DOHH2 (cell line): ENCODE measurements around the gene IL10RB.

ENCODE experiments used
- CTCF ChIP-seq: fragments of 200-600 bp; sonication (generic); IDR thresholded peaks from one replicate; pipeline ENCODE4 v1.5.1; 2014; ENCODE audit warnings: antibody characterized with exemption, mild to moderate bottlenecking, low read depth, low read length; ENCODE audit not compliant: poor library complexity, severe bottlenecking
- EZH2phosphoT487 ChIP-seq: fragments of 200-600 bp; sonication (generic); IDR thresholded peaks from 2 replicates; pipeline ENCODE4 v1.6.1; 2017; ENCODE audit warnings: borderline replicate concordance, mild to moderate bottlenecking, antibody characterized with exemption, low read length, moderate library complexity, mixed read lengths

GRCh38 chr21:33313183-33313582, 47.0 kb downstream of the IL10RB start:
- no peak for TF ChIP-seq CTCF
- no peak for TF ChIP-seq EZH2phosphoT487
